ENCODE measurements around the gene LRRFIP2.

- no peak for TF ChIP-seq POLR2A (IDR thresholded peaks at IDR 0.05)
- no peak for TF ChIP-seq CTCF (IDR thresholded peaks at IDR 0.05 in 4 of 5, conservative IDR thresholded peaks at IDR 0.05 in 1 of 5)
These were observed 23.8 kb downstream of the LRRFIP2 start for GRCh38 chr3:37150621-37151020.

Measured in gastrocnemius medialis (tissue), 4 donors.